WI38 (cell line): ENCODE results near the gene RAB5A.
"Not testable (repeated sequence)": the region's sequence is repeated elsewhere in the genome, so short reads cannot be mapped to it uniquely, and the experiment has no call there.

Source experiments
- H3K4me3 ChIP-seq: 2 replicates; pipeline ENCODE4 v1.5.1; 2011; ENCODE audit warnings: low read depth, mild to moderate bottlenecking, control low read depth, low read length
- CTCF ChIP-seq: IDR thresholded peaks from 2 replicates; pipeline ENCODE4 v1.5.1; 2012; ENCODE audit warnings: low read depth, mild to moderate bottlenecking, control low read depth, low read length

Gene RAB5A

GRCh38 chr3:19967812-19968211 lies 20.9 kb downstream of the RAB5A start:
- no peak for TF ChIP-seq CTCF
- no peak overlapping the region for H3K4me3 ChIP-seq

GRCh38 chr3:19970327-19970726 lies 23.4 kb downstream of the RAB5A start:
- H3K4me3 ChIP-seq: no peak overlapping the region
- TF ChIP-seq CTCF: no peak

- no peak for TF ChIP-seq CTCF
- H3K4me3 ChIP-seq: no peak overlapping the region
These were observed 25.2 kb downstream of the RAB5A start for GRCh38 chr3:19972054-19972453.

GRCh38 chr3:19988904-19989303 lies 42.0 kb downstream of the RAB5A start:
- H3K4me3 ChIP-seq: not testable (repeated sequence)

DNA sequence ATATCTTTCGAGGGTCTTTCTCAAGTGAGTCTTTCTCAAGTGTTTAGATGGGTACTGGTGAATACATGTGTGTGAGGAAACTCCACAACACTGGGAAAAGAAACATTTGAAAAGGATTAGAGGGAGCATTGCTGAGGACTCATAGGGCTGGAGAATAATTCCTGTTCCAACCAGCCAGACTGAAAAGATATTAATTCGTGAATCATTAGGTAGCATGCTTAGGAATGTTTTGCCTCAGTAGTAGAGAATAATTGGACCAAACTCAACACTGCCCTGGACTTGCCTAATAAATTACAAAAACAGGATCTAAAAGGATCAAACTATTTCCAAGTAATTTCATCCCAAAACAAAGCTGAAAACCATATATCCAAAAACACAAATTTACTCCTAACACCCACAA lies 47.9 kb downstream of the RAB5A start:
- no peak for TF ChIP-seq CTCF

DNA sequence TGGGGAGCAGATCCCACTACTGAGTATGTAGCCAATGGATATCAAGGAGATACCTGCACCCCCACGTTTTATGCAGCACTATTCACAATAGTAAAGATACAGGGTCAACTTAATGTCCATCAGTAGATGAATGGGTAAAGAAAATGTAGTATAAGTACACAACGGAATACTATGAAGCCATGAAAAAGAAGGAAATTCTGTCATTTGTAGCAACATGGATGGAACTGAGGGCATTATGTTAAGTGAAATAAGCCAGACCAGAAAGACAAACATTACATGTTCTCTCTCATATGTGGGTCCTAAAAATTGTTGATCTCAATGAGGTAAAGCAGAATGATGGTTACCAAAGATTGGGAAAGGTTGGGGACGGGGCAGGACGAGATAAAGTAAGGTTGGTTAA lies 50.6 kb downstream of the RAB5A start:
- no peak overlapping the region for H3K4me3 ChIP-seq
- TF ChIP-seq CTCF: no peak

More for the DNA sequence above, 47.9 kb downstream of the RAB5A start:
- no peak overlapping the region for H3K4me3 ChIP-seq

- no peak for TF ChIP-seq CTCF
These were observed 55.0 kb downstream of the RAB5A start for GRCh38 chr3:20001932-20002331.

GRCh38 chr3:20007960-20008359 lies 61.1 kb downstream of the RAB5A start:
- H3K4me3 ChIP-seq: no peak overlapping the region
- no peak for TF ChIP-seq CTCF

More at GRCh38 chr3:20001932-20002331, 55.0 kb downstream of the RAB5A start:
- H3K4me3 ChIP-seq: no peak overlapping the region
